SK-N-SH treated with all-trans-retinoic acid at 6 μM for 48 hours (cell line): Measurements from ENCODE around the gene DENND1A.

Source experiments
- ATAC-seq: fragments of 200-7000 bp; cut with Tn5 transposase; 3 replicates; pipeline ENCODE4 v1.9.1; 2020; ENCODE audit warnings: mild to moderate bottlenecking, moderate library complexity
- ARNTL ChIP-seq: fragments of 450-650 bp; formaldehyde crosslinking; IDR thresholded peaks from 2 replicates; pipeline ENCODE4 v1.5.0; 2020; ENCODE audit warnings: low read depth, mild to moderate bottlenecking, moderate library complexity, borderline replicate concordance
- BACH2 ChIP-seq: fragments of 250-450 bp; sonication (Bioruptor Pico); IDR thresholded peaks from 2 replicates; pipeline ENCODE4 v1.9.0; 2021; ENCODE audit warnings: mild to moderate bottlenecking, borderline replicate concordance
- CSDC2 ChIP-seq: fragments of 250-450 bp; sonication (Bioruptor Pico); IDR thresholded peaks from 2 replicates; pipeline ENCODE4 v1.5.0; 2020; ENCODE audit warnings: mild to moderate bottlenecking, moderate library complexity
- ESRRG ChIP-seq: fragments of 250-450 bp; sonication (Bioruptor Pico); IDR thresholded peaks from 2 replicates; pipeline ENCODE4 v1.6.1; 2021; ENCODE audit warnings: mild to moderate bottlenecking
- GLIS3 ChIP-seq: fragments of 250-450 bp; sonication (Bioruptor Pico); IDR thresholded peaks from 2 replicates; pipeline ENCODE4 v1.5.0; 2020; ENCODE audit warnings: mild to moderate bottlenecking, moderate library complexity
- ISL1 ChIP-seq: fragments of 250-450 bp; sonication (Bioruptor Pico); IDR thresholded peaks from 2 replicates; pipeline ENCODE4 v2.1.2; 2022; ENCODE audit warnings: mild to moderate bottlenecking, moderate library complexity
- OSR1 ChIP-seq: fragments of 250-450 bp; sonication (Bioruptor Pico); IDR thresholded peaks from 2 replicates; pipeline ENCODE4 v1.8.0; 2022; ENCODE audit warnings: moderate library complexity, mild to moderate bottlenecking, inconsistent platforms
- PPARA ChIP-seq: fragments of 250-450 bp; sonication (Bioruptor Pico); IDR thresholded peaks from 2 replicates; pipeline ENCODE4 v1.5.0; 2020; ENCODE audit warnings: mild to moderate bottlenecking, borderline replicate concordance
- SNAI2 ChIP-seq: fragments of 250-450 bp; sonication (Bioruptor Pico); IDR thresholded peaks from 2 replicates; pipeline ENCODE4 v1.5.0; 2020; ENCODE audit warnings: mild to moderate bottlenecking, moderate library complexity
- TCF4 ChIP-seq: fragments of 250-450 bp; sonication (Bioruptor Pico); IDR thresholded peaks from 2 replicates; pipeline ENCODE4 v1.8.0; 2021; ENCODE audit warnings: mild to moderate bottlenecking, moderate library complexity, borderline replicate concordance
- TOX ChIP-seq: fragments of 250-450 bp; sonication (Bioruptor Pico); IDR thresholded peaks from 2 replicates; pipeline ENCODE4 v1.8.0; 2021; ENCODE audit warnings: mild to moderate bottlenecking, moderate library complexity, borderline replicate concordance
- ZC3H10 ChIP-seq: fragments of 250-450 bp; sonication (Bioruptor Pico); IDR thresholded peaks from 2 replicates; pipeline ENCODE4 v1.5.1; 2021; ENCODE audit warnings: mild to moderate bottlenecking, moderate library complexity
- ZFP3 ChIP-seq: fragments of 250-450 bp; sonication (Bioruptor Pico); IDR thresholded peaks from 2 replicates; pipeline ENCODE4 v1.5.0; 2020; ENCODE audit warnings: mild to moderate bottlenecking, moderate library complexity
- ZNF8 ChIP-seq: fragments of 450-650 bp; formaldehyde crosslinking; IDR thresholded peaks from 2 replicates; pipeline ENCODE4 v1.5.0; 2020; ENCODE audit warnings: mild to moderate bottlenecking, moderate library complexity
- TF ChIP-seq, protein P1 (sequence below): fragments of 250-450 bp; sonication (Bioruptor Pico); IDR thresholded peaks from 2 replicates; pipeline ENCODE4 v1.5.1; 2020; ENCODE audit warnings: low read depth, mild to moderate bottlenecking, moderate library complexity
- TF ChIP-seq, protein P2 (sequence below): fragments of 250-450 bp; sonication (Bioruptor Pico); IDR thresholded peaks from 2 replicates; pipeline ENCODE4 v1.5.1; 2021; ENCODE audit warnings: mild to moderate bottlenecking, moderate library complexity
- TF ChIP-seq, protein P3 (sequence below): fragments of 250-450 bp; sonication (Bioruptor Pico); IDR thresholded peaks from 2 replicates; pipeline ENCODE4 v1.8.0; 2020; ENCODE audit warnings: mild to moderate bottlenecking, moderate library complexity, borderline replicate concordance
- TF ChIP-seq, protein P4 (sequence below): fragments of 250-450 bp; sonication (Bioruptor Pico); IDR thresholded peaks from 2 replicates; pipeline ENCODE4 v1.8.0; 2021; ENCODE audit warnings: low read depth, mild to moderate bottlenecking, moderate library complexity, borderline replicate concordance
- TF ChIP-seq, protein P5 (sequence below): fragments of 250-450 bp; sonication (Bioruptor Pico); IDR thresholded peaks from 2 replicates; pipeline ENCODE4 v1.5.0; 2020; ENCODE audit warnings: mild to moderate bottlenecking, moderate library complexity

Gene DENND1A

DNA sequence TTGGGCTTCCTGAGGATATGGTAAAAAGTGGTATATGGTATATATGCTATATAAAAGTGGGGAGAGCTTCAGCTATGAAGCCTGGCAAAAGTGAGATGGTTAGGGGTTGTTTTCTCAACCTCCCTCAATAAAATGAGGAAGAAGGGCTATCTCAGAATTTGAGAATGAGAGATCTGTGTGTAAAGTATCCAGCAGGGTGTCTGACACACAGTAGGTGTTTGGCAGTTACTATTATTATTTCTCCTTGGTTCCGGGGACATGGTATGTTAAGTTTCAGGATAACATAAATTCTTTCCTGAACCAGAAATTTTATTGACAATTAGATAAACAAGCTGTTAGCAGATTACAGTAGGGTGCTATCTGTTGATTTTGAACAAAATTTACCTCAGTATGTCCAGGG lies 94.1 kb downstream of the DENND1A start (continued):
- TF ChIP-seq, protein P1, sequence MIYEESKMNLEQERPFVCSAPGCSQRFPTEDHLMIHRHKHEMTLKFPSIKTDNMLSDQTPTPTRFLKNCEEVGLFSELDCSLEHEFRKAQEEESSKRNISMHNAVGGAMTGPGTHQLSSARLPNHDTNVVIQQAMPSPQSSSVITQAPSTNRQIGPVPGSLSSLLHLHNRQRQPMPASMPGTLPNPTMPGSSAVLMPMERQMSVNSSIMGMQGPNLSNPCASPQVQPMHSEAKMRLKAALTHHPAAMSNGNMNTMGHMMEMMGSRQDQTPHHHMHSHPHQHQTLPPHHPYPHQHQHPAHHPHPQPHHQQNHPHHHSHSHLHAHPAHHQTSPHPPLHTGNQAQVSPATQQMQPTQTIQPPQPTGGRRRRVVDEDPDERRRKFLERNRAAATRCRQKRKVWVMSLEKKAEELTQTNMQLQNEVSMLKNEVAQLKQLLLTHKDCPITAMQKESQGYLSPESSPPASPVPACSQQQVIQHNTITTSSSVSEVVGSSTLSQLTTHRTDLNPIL (CRISPR knock-in tag), result no peak
- no peak for TF ChIP-seq ZFP3 (CRISPR knock-in tag)

DNA sequence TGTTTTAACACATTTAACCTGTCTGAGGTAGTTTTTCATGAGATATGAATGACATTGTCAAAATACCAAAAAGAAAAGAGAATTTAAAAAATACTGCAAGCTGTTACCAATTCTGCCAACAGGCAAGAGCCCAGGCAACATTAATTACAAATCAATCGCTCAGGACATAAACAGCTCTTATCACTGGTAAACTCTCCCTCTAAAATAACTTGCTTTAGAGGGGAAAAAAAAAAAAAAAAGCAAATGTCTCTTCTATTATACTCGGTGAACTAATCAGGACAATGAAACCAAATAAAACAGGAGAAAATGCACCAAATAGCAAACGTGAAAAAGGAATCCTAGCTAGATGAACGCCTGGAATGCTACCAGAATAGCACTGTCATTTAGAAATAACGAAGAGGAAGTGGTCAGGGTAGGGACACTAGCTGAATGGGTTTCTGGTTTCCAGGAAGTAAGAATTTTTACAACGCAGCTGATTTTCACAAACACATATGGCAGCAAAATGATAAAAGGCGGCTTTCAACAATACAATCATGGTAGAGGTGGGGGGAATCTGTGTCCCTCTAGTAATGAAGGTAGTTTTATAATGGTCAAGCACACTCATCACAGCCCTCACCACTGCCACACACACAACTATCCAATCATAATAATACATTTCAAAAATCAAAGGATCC lies 94.9 kb downstream of the DENND1A start:
- no peak for ATAC-seq
- TF ChIP-seq, protein P2, sequence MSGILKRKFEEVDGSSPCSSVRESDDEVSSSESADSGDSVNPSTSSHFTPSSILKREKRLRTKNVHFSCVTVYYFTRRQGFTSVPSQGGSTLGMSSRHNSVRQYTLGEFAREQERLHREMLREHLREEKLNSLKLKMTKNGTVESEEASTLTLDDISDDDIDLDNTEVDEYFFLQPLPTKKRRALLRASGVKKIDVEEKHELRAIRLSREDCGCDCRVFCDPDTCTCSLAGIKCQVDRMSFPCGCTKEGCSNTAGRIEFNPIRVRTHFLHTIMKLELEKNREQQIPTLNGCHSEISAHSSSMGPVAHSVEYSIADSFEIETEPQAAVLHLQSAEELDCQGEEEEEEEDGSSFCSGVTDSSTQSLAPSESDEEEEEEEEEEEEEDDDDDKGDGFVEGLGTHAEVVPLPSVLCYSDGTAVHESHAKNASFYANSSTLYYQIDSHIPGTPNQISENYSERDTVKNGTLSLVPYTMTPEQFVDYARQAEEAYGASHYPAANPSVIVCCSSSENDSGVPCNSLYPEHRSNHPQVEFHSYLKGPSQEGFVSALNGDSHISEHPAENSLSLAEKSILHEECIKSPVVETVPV, result no peak
- TF ChIP-seq SNAI2 (no peak), BACH2 (CRISPR knock-in tag) (no peak), OSR1 (CRISPR knock-in tag) (no peak), ESRRG (CRISPR knock-in tag) (no peak), ZNF8 (CRISPR knock-in tag) (no peak), ARNTL (CRISPR knock-in tag) (no peak), GLIS3 (no peak), ISL1 (no peak), PPARA (no peak), CSDC2 (no peak), TCF4 (CRISPR knock-in tag) (no peak), ZFP3 (CRISPR knock-in tag) (no peak), TOX (CRISPR knock-in tag) (no peak), ZC3H10 (CRISPR knock-in tag) (no peak)
- TF ChIP-seq, protein P3, sequence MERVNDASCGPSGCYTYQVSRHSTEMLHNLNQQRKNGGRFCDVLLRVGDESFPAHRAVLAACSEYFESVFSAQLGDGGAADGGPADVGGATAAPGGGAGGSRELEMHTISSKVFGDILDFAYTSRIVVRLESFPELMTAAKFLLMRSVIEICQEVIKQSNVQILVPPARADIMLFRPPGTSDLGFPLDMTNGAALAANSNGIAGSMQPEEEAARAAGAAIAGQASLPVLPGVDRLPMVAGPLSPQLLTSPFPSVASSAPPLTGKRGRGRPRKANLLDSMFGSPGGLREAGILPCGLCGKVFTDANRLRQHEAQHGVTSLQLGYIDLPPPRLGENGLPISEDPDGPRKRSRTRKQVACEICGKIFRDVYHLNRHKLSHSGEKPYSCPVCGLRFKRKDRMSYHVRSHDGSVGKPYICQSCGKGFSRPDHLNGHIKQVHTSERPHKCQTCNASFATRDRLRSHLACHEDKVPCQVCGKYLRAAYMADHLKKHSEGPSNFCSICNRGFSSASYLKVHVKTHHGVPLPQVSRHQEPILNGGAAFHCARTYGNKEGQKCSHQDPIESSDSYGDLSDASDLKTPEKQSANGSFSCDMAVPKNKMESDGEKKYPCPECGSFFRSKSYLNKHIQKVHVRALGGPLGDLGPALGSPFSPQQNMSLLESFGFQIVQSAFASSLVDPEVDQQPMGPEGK (CRISPR knock-in tag), result no peak
- TF ChIP-seq, protein P4, sequence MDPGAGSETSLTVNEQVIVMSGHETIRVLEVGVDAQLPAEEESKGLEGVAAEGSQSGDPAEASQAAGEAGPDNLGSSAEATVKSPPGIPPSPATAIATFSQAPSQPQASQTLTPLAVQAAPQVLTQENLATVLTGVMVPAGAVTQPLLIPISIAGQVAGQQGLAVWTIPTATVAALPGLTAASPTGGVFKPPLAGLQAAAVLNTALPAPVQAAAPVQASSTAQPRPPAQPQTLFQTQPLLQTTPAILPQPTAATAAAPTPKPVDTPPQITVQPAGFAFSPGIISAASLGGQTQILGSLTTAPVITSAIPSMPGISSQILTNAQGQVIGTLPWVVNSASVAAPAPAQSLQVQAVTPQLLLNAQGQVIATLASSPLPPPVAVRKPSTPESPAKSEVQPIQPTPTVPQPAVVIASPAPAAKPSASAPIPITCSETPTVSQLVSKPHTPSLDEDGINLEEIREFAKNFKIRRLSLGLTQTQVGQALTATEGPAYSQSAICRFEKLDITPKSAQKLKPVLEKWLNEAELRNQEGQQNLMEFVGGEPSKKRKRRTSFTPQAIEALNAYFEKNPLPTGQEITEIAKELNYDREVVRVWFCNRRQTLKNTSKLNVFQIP, result no peak
- TF ChIP-seq, protein P5, sequence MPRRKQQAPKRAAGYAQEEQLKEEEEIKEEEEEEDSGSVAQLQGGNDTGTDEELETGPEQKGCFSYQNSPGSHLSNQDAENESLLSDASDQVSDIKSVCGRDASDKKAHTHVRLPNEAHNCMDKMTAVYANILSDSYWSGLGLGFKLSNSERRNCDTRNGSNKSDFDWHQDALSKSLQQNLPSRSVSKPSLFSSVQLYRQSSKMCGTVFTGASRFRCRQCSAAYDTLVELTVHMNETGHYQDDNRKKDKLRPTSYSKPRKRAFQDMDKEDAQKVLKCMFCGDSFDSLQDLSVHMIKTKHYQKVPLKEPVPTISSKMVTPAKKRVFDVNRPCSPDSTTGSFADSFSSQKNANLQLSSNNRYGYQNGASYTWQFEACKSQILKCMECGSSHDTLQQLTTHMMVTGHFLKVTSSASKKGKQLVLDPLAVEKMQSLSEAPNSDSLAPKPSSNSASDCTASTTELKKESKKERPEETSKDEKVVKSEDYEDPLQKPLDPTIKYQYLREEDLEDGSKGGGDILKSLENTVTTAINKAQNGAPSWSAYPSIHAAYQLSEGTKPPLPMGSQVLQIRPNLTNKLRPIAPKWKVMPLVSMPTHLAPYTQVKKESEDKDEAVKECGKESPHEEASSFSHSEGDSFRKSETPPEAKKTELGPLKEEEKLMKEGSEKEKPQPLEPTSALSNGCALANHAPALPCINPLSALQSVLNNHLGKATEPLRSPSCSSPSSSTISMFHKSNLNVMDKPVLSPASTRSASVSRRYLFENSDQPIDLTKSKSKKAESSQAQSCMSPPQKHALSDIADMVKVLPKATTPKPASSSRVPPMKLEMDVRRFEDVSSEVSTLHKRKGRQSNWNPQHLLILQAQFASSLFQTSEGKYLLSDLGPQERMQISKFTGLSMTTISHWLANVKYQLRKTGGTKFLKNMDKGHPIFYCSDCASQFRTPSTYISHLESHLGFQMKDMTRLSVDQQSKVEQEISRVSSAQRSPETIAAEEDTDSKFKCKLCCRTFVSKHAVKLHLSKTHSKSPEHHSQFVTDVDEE (CRISPR knock-in tag), result no peak
- TF ChIP-seq, protein P1 (CRISPR knock-in tag), result no peak

DNA sequence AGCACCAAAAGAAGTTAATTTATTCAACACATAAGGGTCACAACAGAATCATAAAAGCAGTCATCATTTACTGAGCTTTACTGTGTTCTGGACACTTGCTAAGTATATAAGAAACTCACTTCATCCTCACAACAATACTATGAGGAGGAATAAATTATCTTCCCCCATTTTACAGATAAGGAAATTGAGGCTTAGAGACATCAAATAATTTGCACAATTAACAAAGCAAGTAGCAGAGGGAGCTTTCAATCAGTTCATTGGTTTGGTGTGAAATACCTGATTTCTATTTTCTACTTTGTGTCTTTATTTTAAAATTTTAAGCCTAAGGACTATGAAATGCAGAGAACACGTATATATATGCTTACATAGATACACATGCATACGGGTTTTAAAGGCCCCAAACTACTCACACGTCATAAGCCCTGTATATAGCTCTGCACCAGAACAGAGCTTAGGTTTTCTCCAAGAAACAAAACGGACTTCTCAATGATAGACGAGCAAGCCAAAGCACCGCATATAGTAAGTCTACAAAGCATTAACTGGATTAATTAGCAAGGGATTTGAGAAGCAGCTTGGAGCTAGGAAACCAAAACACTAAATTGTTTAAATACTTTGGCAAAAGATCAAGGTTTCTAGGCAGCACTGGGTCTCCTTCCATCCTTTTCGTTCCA lies 95.6 kb downstream of the DENND1A start:
- no peak for TF ChIP-seq ARNTL (CRISPR knock-in tag)
- TF ChIP-seq, all 23 proteins: peak for 0
- ATAC-seq, result no peak
